ENCODE measurements around the gene APP.
"Not testable (repeated sequence)": the region's sequence is repeated elsewhere in the genome, so short reads cannot be mapped to it uniquely, and the experiment has no call there.

Gene APP

GRCh38 chr21:26025536-26026512 lies 144.7 kb downstream of the APP start:
- no peak overlapping the region for H3K4me3 ChIP-seq (replicated peaks in 1 of 2; ENCODE audit: low read depth in 2 of 2, low read length in 2 of 2)
- no peak for TF ChIP-seq CTCF (IDR thresholded peaks at IDR 0.05; ENCODE audit: low read depth, low read length)
- no peak for DNase-seq (ENCODE audit: low read depth in 2 of 2)

GRCh38 chr21:26023406-26023805 lies 147.2 kb downstream of the APP start:
- H3K4me3 ChIP-seq (replicated peaks in 1 of 2; ENCODE audit: low read depth in 2 of 2, low read length in 2 of 2); DNase-seq (ENCODE audit: low read depth in 2 of 2): not testable (repeated sequence)

GRCh38 chr21:26022598-26023337 lies 147.8 kb downstream of the APP start:
- DNase-seq (ENCODE audit: low read depth in 2 of 2); H3K4me3 ChIP-seq (replicated peaks in 1 of 2; ENCODE audit: low read depth in 2 of 2, low read length in 2 of 2): not testable (repeated sequence)

- no peak for DNase-seq (ENCODE audit: low read depth in 2 of 2)
- TF ChIP-seq CTCF (IDR thresholded peaks at IDR 0.05; ENCODE audit: low read depth, low read length), result no peak
- no peak overlapping the region for H3K4me3 ChIP-seq (replicated peaks in 1 of 2; ENCODE audit: low read depth in 2 of 2, low read length in 2 of 2)
These were observed 150.1 kb downstream of the APP start for GRCh38 chr21:26020510-26020909.

GRCh38 chr21:26020081-26020480 lies 150.5 kb downstream of the APP start:
- TF ChIP-seq CTCF (IDR thresholded peaks at IDR 0.05; ENCODE audit: low read depth, low read length), result no peak
- DNase-seq (ENCODE audit: low read depth in 2 of 2), result no peak

GRCh38 chr21:26019236-26019635 lies 151.3 kb downstream of the APP start:
- H3K4me3 ChIP-seq (replicated peaks in 1 of 2; ENCODE audit: low read depth in 2 of 2, low read length in 2 of 2), result no peak overlapping the region
- DNase-seq (ENCODE audit: low read depth in 2 of 2), result no peak
- no peak for TF ChIP-seq CTCF (IDR thresholded peaks at IDR 0.05; ENCODE audit: low read depth, low read length)

More at GRCh38 chr21:26020081-26020480, 150.5 kb downstream of the APP start:
- no peak overlapping the region for H3K4me3 ChIP-seq (replicated peaks in 1 of 2; ENCODE audit: low read depth in 2 of 2, low read length in 2 of 2)

- H3K4me3 ChIP-seq (replicated peaks in 1 of 2; ENCODE audit: low read depth in 2 of 2, low read length in 2 of 2), result no peak overlapping the region
- no peak for DNase-seq (ENCODE audit: low read depth in 2 of 2)
- TF ChIP-seq CTCF (IDR thresholded peaks at IDR 0.05; ENCODE audit: low read depth, low read length), result no peak
These were observed 156.6 kb downstream of the APP start for GRCh38 chr21:26013970-26014369.

GRCh38 chr21:26012482-26012881 lies 158.1 kb downstream of the APP start:
- not testable (repeated sequence) for DNase-seq (ENCODE audit: low read depth in 2 of 2); H3K4me3 ChIP-seq (replicated peaks in 1 of 2; ENCODE audit: low read depth in 2 of 2, low read length in 2 of 2)

Data from cardiac fibroblast (primary cell).